Hepatocyte (in vitro differentiated cells): ENCODE data around the gene PTPN11. TPM values are rescaled to one million over a fixed set of nuclear protein-coding genes. Genes with fewer than 3 reads are reported as not detected.

Source experiments
- DNase-seq: peaks from one replicate; pipeline ENCODE4 v3.0.0-alpha.2; 2016; ENCODE audit warnings: low spot score
- H2AFZ ChIP-seq: fragments of 200-600 bp; sonication (generic); 2 replicates; pipeline ENCODE4 v1.6.0; 2016; ENCODE audit warnings: antibody characterized with exemption, mild to moderate bottlenecking
- H3K27ac ChIP-seq: fragments of 200-600 bp; sonication (generic); 2 replicates; pipeline ENCODE4 v1.5.1; 2016; ENCODE audit warnings: mild to moderate bottlenecking
- H3K27me3 ChIP-seq: fragments of 200-600 bp; sonication (generic); 2 replicates; pipeline ENCODE4 v1.6.1; 2016
- H3K36me3 ChIP-seq: fragments of 200-600 bp; sonication (generic); replicated peaks from 2 replicates; pipeline ENCODE4 v1.5.1; 2016; ENCODE audit warnings: low read depth; ENCODE audit not compliant: insufficient read depth
- H3K4me1 ChIP-seq: fragments of 200-600 bp; sonication (generic); 2 replicates; pipeline ENCODE4 v1.5.1; 2016; ENCODE audit warnings: mild to moderate bottlenecking, moderate library complexity; ENCODE audit not compliant: insufficient read depth
- H3K4me2 ChIP-seq: fragments of 200-600 bp; sonication (generic); 2 replicates; pipeline ENCODE4 v1.6.0; 2016
- H3K4me3 ChIP-seq: fragments of 200-600 bp; sonication (generic); 2 replicates; pipeline ENCODE4 v1.5.1; 2016; ENCODE audit warnings: mild to moderate bottlenecking
- H3K79me2 ChIP-seq: fragments of 200-600 bp; sonication (generic); 2 replicates; pipeline ENCODE4 v1.6.0; 2017; ENCODE audit warnings: mild to moderate bottlenecking
- H3K9me2 ChIP-seq: fragments of 200-600 bp; sonication (generic); replicated peaks from 2 replicates; pipeline ENCODE4 v1.6.0; 2017; ENCODE audit warnings: mild to moderate bottlenecking; ENCODE audit not compliant: insufficient read depth
- H3K9me3 ChIP-seq: fragments of 200-600 bp; sonication (generic); 2 replicates; pipeline ENCODE4 v1.5.1; 2016; ENCODE audit warnings: low read depth, mild to moderate bottlenecking
- H4K20me1 ChIP-seq: fragments of 200-600 bp; sonication (generic); 2 replicates; pipeline ENCODE4 v1.6.0; 2016; ENCODE audit warnings: mild to moderate bottlenecking; ENCODE audit not compliant: insufficient read depth, poor library complexity, severe bottlenecking
- EZH2 ChIP-seq: fragments of 200-600 bp; sonication (generic); IDR thresholded peaks from 2 replicates; pipeline ENCODE4 v1.6.1; 2016; ENCODE audit warnings: antibody characterized with exemption, mild to moderate bottlenecking, borderline replicate concordance
- EZH2phosphoT487 ChIP-seq: fragments of 200-600 bp; sonication (generic); IDR thresholded peaks from one replicate; pipeline ENCODE4 v1.6.1; 2018; ENCODE audit warnings: antibody characterized with exemption, mild to moderate bottlenecking, low read depth, moderate library complexity; ENCODE audit not compliant: unreplicated experiment, severe bottlenecking
- WGBS: methylation state at CpG from one replicate; pipeline ENCODE4 v1.1.6; 2016; ENCODE audit warnings: low lambda C conversion rate; ENCODE audit errors: missing lambda C conversion rate; 5-methylcytosine and 5-hydroxymethylcytosine counted together
- polyA plus RNA-seq: library from polyadenylated mRNA; unstranded; fragments of >200 nt; fragmentation: Nextera tagmentation; extraction: Ambion mirVana; gene quantifications from 2 replicates; pipeline ENCODE4 v1.2.1, GENCODE V29; 2016
- total RNA-seq: library from RNA; depleted of rRNA; stranded (reverse); fragments of >200 nt; gene quantifications from 2 replicates; pipeline ENCODE4 v1.2.3, GENCODE V29; 2014
- TF ChIP-seq, protein P1 (sequence below): fragments of 200-600 bp; sonication (generic); IDR thresholded peaks from 2 replicates; pipeline ENCODE4 v1.5.1; 2016; ENCODE audit warnings: antibody characterized with exemption, mild to moderate bottlenecking; ENCODE audit not compliant: poor library complexity

The PTPN11 gene
- total RNA-seq (102 and 115 TPM in 2 replicates), polyA plus RNA-seq (56.0 and 66.6 TPM in 2 replicates)

DNA sequence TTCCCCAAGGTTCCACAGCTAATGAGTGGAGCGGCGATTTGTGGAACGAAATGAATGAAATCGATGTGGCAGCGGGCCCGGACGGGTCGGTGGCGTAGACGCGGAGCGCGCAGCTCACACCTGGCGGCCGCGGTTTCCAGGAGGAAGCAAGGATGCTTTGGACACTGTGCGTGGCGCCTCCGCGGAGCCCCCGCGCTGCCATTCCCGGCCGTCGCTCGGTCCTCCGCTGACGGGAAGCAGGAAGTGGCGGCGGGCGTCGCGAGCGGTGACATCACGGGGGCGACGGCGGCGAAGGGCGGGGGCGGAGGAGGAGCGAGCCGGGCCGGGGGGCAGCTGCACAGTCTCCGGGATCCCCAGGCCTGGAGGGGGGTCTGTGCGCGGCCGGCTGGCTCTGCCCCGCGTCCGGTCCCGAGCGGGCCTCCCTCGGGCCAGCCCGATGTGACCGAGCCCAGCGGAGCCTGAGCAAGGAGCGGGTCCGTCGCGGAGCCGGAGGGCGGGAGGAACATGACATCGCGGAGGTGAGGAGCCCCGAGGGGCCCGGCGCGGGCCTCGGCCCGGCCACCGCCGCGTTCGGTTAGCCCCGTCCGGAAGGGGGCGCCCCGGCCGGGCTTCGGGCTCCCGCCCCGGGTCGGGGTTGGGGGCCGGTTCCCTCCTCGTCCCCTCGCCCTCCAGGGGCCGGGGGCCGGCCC is at the start of gene PTPN11:
Gene PTPN11 (plus strand): TSS at position 340 of the 689 bp plus-strand sequence. CDS start 165 bp downstream, at position 505.
- peak within 1 kb of the TSS; percentile 80 for H3K4me2 ChIP-seq
- peak within 1 kb of the TSS; percentile 78 for H2AFZ ChIP-seq
- H4K20me1 ChIP-seq = peaks cover 16% of the 10 kb centered on the region
- TF ChIP-seq, protein P1, sequence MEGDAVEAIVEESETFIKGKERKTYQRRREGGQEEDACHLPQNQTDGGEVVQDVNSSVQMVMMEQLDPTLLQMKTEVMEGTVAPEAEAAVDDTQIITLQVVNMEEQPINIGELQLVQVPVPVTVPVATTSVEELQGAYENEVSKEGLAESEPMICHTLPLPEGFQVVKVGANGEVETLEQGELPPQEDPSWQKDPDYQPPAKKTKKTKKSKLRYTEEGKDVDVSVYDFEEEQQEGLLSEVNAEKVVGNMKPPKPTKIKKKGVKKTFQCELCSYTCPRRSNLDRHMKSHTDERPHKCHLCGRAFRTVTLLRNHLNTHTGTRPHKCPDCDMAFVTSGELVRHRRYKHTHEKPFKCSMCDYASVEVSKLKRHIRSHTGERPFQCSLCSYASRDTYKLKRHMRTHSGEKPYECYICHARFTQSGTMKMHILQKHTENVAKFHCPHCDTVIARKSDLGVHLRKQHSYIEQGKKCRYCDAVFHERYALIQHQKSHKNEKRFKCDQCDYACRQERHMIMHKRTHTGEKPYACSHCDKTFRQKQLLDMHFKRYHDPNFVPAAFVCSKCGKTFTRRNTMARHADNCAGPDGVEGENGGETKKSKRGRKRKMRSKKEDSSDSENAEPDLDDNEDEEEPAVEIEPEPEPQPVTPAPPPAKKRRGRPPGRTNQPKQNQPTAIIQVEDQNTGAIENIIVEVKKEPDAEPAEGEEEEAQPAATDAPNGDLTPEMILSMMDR = peak; percentile 60
- TF ChIP-seq EZH2phosphoT487 = no peak
- no peak for TF ChIP-seq EZH2
- no peaks in the 10 kb centered on the region for H3K36me3 ChIP-seq
- H3K9me2 ChIP-seq = no peaks in the 10 kb centered on the region
- H3K27ac ChIP-seq = peak within 1 kb of the TSS; percentile 99
- H3K4me3 ChIP-seq = peak within 1 kb of the TSS; percentile 79
- peak; percentile 94 for DNase-seq
- no peaks in the 10 kb centered on the region for H3K9me3 ChIP-seq
- under 1% methylated on average over 38 of the region's 89 CpGs for WGBS
- no peaks in the 10 kb centered on the region for H3K27me3 ChIP-seq
- peaks cover 37% of the 10 kb centered on the region for H3K4me1 ChIP-seq
- H3K79me2 ChIP-seq = peaks cover 52% of the 10 kb centered on the region

DNA sequence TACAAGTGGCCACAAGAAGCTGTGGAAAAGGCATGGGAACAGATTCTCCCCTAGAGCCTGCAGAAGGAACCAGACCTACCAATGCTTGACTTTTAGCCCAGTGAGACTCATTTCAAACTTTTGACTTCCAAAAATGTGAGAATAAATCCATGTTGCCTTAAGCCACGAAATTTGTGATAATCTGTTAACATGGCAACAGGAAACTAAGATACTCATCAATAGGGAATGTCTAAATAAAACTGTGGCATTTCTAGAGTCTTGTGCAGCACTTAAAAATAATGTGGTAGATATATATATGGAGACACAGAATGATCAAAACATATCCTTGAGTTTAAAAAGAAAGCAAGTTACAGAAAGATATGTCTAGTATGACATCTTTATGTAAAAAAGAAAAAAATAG is 48.5 kb upstream of the PTPN11 start:
- Histone ChIP-seq H2AFZ (no peak overlapping the region), H3K9me2 (no peaks in the 10 kb centered on the region), H3K4me1 (no peaks in the 10 kb centered on the region), H3K9me3 (no peaks in the 10 kb centered on the region), H3K79me2 (peaks cover 100% of the 10 kb centered on the region), H4K20me1 (peaks cover 24% of the 10 kb centered on the region), H3K4me2 (no peak overlapping the region), H3K27me3 (no peaks in the 10 kb centered on the region), H3K4me3 (no peak overlapping the region), H3K36me3 (no peaks in the 10 kb centered on the region), H3K27ac (no peak overlapping the region)
- TF ChIP-seq, protein P1 = no peak
- TF ChIP-seq EZH2phosphoT487 = no peak
- TF ChIP-seq EZH2 = no peak
- DNase-seq = no peak
- 59% methylated on average over 1 of the region's 1 CpG for WGBS

DNA sequence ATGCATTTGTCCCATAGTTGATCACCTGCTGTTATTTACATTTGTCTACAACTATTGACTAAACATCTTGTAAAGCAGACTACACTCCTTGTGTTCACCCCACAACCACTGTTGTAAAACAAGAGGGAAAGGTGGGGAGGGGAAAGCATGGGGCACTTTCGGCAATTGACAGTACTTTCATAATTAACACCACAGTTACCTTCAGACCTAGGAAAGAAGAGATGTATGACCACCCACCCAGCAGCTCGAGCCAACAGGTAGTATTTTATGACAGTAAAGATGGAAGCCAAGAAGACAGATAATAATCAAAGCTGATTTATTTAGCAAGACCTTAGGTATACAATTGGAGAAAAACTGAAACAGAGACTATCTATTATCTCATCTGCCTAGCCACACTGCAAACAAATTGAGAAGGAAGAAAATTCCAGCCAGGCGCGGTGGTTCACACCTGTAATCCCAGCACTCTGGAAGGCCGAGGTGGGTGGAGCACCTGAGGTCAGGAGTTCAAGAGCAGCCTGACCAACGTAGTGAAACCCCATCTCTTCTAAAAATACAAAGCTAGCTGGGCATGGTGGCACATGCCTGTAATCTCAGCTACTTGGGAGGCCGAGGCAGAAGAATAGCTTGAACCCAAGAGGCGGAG is 47.8 kb upstream of the PTPN11 start:
- TF ChIP-seq, protein P1 = no peak
- TF ChIP-seq EZH2 (no peak), EZH2phosphoT487 (no peak)
- H2AFZ ChIP-seq = no peak overlapping the region
- WGBS = 70% methylated on average over 8 of the region's 8 CpGs

More for the DNA sequence above, 47.8 kb upstream of the PTPN11 start:
- Histone ChIP-seq H3K4me3 (no peak overlapping the region), H3K4me2 (no peak overlapping the region), H4K20me1 (peaks cover 23% of the 10 kb centered on the region), H3K27ac (no peak overlapping the region), H3K9me2 (no peaks in the 10 kb centered on the region), H3K27me3 (no peaks in the 10 kb centered on the region), H3K36me3 (no peaks in the 10 kb centered on the region), H3K4me1 (no peaks in the 10 kb centered on the region), H3K9me3 (no peaks in the 10 kb centered on the region), H3K79me2 (peaks cover 100% of the 10 kb centered on the region)
- no peak for DNase-seq
